HFF-Myc (cell line): ENCODE results near the gene TENM4.

ENCODE experiments used
- DNase-seq: peaks from one replicate; pipeline ENCODE4 v3.0.0-alpha.2; 2011; ENCODE audit warnings: low read depth; ENCODE audit errors: extremely low read depth
- H3K4me3 ChIP-seq: replicated peaks from 2 replicates; pipeline ENCODE4 v1.5.1; 2011; ENCODE audit warnings: low read depth, mild to moderate bottlenecking, control low read depth, low read length
- CTCF ChIP-seq: IDR thresholded peaks from 2 replicates; pipeline ENCODE4 v1.5.1; 2012; ENCODE audit warnings: mild to moderate bottlenecking, low read depth, low read length, control low read depth; ENCODE audit errors: missing control alignments

Gene TENM4

GRCh38 chr11:79205786-79206185, 235.0 kb downstream of the TENM4 start:
- no peak for DNase-seq
- H3K4me3 ChIP-seq, result no peak overlapping the region
- no peak for TF ChIP-seq CTCF

GRCh38 chr11:79201677-79202347, 239.0 kb downstream of the TENM4 start:
- no peak for TF ChIP-seq CTCF
- no peak overlapping the region for H3K4me3 ChIP-seq
- no peak for DNase-seq

- no peak for TF ChIP-seq CTCF
- H3K4me3 ChIP-seq, result no peak overlapping the region
- no peak for DNase-seq
Measured at GRCh38 chr11:79200398-79201070, 240.3 kb downstream of the TENM4 start.

- DNase-seq, result no peak
- no peak overlapping the region for H3K4me3 ChIP-seq
- TF ChIP-seq CTCF, result no peak
Measured at GRCh38 chr11:79199729-79200354, 241.0 kb downstream of the TENM4 start.

GRCh38 chr11:79198898-79199250, 242.0 kb downstream of the TENM4 start:
- H3K4me3 ChIP-seq, result no peak overlapping the region
- DNase-seq, result no peak
- TF ChIP-seq CTCF, result no peak

GRCh38 chr11:79198203-79198897, 242.5 kb downstream of the TENM4 start:
- H3K4me3 ChIP-seq, result no peak overlapping the region
- no peak for TF ChIP-seq CTCF
- DNase-seq, result no peak
